GM23338 (cell line): ENCODE results near the gene SNURF. TPM values are rescaled to one million over a fixed set of nuclear protein-coding genes. Genes with fewer than 3 reads are reported as not detected.
"Not testable (repeated sequence)": the region's sequence is repeated elsewhere in the genome, so short reads cannot be mapped to it uniquely, and the experiment has no call there.

Experiments
- ATAC-seq: fragments of 200-7000 bp; cut with Tn5 transposase; 3 replicates; pipeline ENCODE4 v1.9.1; 2020
- DNase-seq: peaks from one replicate; pipeline ENCODE4 v3.0.0-alpha.2; 2015; ENCODE audit warnings: low spot score
- H2AFZ ChIP-seq: fragments of 200-600 bp; sonication (generic); 2 replicates; pipeline ENCODE4 v1.8.0; 2016; ENCODE audit warnings: antibody characterized with exemption, mild to moderate bottlenecking, moderate library complexity
- H3F3A ChIP-seq: fragments of 200-600 bp; sonication (generic); replicated peaks from 2 replicates; pipeline ENCODE4 v1.8.0; 2017; ENCODE audit warnings: antibody characterized with exemption, mixed run types, low read depth
- H3K27ac ChIP-seq: fragments of 200-600 bp; sonication (generic); 2 replicates; pipeline ENCODE4 v1.6.1; 2016; ENCODE audit warnings: low read depth
- H3K27me3 ChIP-seq: fragments of 200-600 bp; sonication (generic); 2 replicates; pipeline ENCODE4 v1.8.0; 2016; ENCODE audit warnings: mild to moderate bottlenecking, mixed run types, moderate library complexity; ENCODE audit not compliant: insufficient read depth
- H3K36me3 ChIP-seq: fragments of 200-600 bp; sonication (generic); 2 replicates; pipeline ENCODE4 v1.8.0; 2016; ENCODE audit warnings: mild to moderate bottlenecking; ENCODE audit not compliant: insufficient read depth
- H3K4me1 ChIP-seq: fragments of 200-600 bp; sonication (generic); 2 replicates; pipeline ENCODE4 v1.8.0; 2016; ENCODE audit warnings: mild to moderate bottlenecking, moderate library complexity; ENCODE audit not compliant: insufficient read depth
- H3K4me2 ChIP-seq: fragments of 200-600 bp; sonication (generic); 2 replicates; pipeline ENCODE4 v1.7.1; 2017; ENCODE audit warnings: mixed run types
- H3K4me3 ChIP-seq: fragments of 200-600 bp; sonication (generic); 2 replicates; pipeline ENCODE4 v1.6.1; 2016; ENCODE audit warnings: mixed run types
- H3K79me2 ChIP-seq: fragments of 200-600 bp; sonication (generic); replicated peaks from 2 replicates; pipeline ENCODE4 v1.8.0; 2017; ENCODE audit warnings: mild to moderate bottlenecking; ENCODE audit not compliant: insufficient read depth
- H3K9me2 ChIP-seq: fragments of 200-600 bp; sonication (generic); 2 replicates; pipeline ENCODE4 v1.8.0; 2017; ENCODE audit not compliant: insufficient read depth
- H4K20me1 ChIP-seq: fragments of 200-600 bp; sonication (generic); replicated peaks from 2 replicates; pipeline ENCODE4 v1.8.0; 2017; ENCODE audit warnings: mild to moderate bottlenecking; ENCODE audit not compliant: insufficient read depth
- H3K27ac Mint-ChIP-seq: 2 replicates; pipeline ENCODE4 v1.8.0; 2020; ENCODE audit warnings: inconsistent platforms, mild to moderate bottlenecking, moderate library complexity, mixed read lengths
- H3K27me3 Mint-ChIP-seq: 3 replicates; pipeline ENCODE4 v1.8.0; 2022; ENCODE audit warnings: low read depth, mild to moderate bottlenecking, moderate library complexity, mixed read lengths, inconsistent platforms; ENCODE audit not compliant: insufficient read depth, poor library complexity
- H3K36me3 Mint-ChIP-seq: 3 replicates; pipeline ENCODE4 v1.8.0; 2021; ENCODE audit warnings: low read depth, mild to moderate bottlenecking, inconsistent platforms, moderate library complexity, mixed read lengths
- H3K4me1 Mint-ChIP-seq: 3 replicates; pipeline ENCODE4 v1.8.0; 2020; ENCODE audit warnings: mild to moderate bottlenecking, inconsistent platforms, mixed read lengths
- H3K4me3 Mint-ChIP-seq: 3 replicates; pipeline ENCODE4 v1.8.0; 2021; ENCODE audit warnings: moderate library complexity, mild to moderate bottlenecking, inconsistent platforms, mixed read lengths
- H3K9me3 Mint-ChIP-seq: 3 replicates; pipeline ENCODE4 v1.8.0; 2020; ENCODE audit warnings: moderate library complexity, mild to moderate bottlenecking, inconsistent platforms, mixed read lengths
- CREB1 ChIP-seq: fragments of 250-450 bp; sonication (Bioruptor Pico); IDR thresholded peaks from 2 replicates; pipeline ENCODE4 v1.5.0; 2020; ENCODE audit warnings: low read depth, mild to moderate bottlenecking, moderate library complexity
- ETS1 ChIP-seq: IDR thresholded peaks from 2 replicates; pipeline ENCODE4 v1.6.1; 2016; ENCODE audit warnings: antibody characterized with exemption
- EZH2 ChIP-seq: fragments of 200-600 bp; sonication (generic); IDR thresholded peaks from one replicate; pipeline ENCODE4 v1.8.0; 2017; ENCODE audit warnings: antibody characterized with exemption, mild to moderate bottlenecking, low read depth; ENCODE audit not compliant: unreplicated experiment
- EZH2phosphoT487 ChIP-seq: fragments of 200-600 bp; sonication (generic); IDR thresholded peaks from one replicate; pipeline ENCODE4 v1.8.1; 2018; ENCODE audit warnings: antibody characterized with exemption; ENCODE audit not compliant: unreplicated experiment
- JUNB ChIP-seq: IDR thresholded peaks from one replicate; pipeline ENCODE4 v1.6.1; 2016; ENCODE audit warnings: antibody characterized with exemption; ENCODE audit not compliant: unreplicated experiment
- POLR2AphosphoS5 ChIP-seq: IDR thresholded peaks from 2 replicates; pipeline ENCODE4 v1.6.1; 2016; ENCODE audit warnings: antibody characterized with exemption, low read depth
- STAT1 ChIP-seq: IDR thresholded peaks from one replicate; pipeline ENCODE4 v1.6.1; 2016; ENCODE audit warnings: antibody characterized with exemption; ENCODE audit not compliant: unreplicated experiment
- ZNF114 ChIP-seq: fragments of 250-450 bp; sonication (Bioruptor Pico); IDR thresholded peaks from 2 replicates; pipeline ENCODE4 v1.5.0; 2020; ENCODE audit warnings: mild to moderate bottlenecking, moderate library complexity
- ZNF462 ChIP-seq: fragments of 250-450 bp; sonication (Bioruptor Pico); IDR thresholded peaks from 2 replicates; pipeline ENCODE4 v1.5.0; 2020; ENCODE audit warnings: mild to moderate bottlenecking, moderate library complexity
- polyA plus RNA-seq: library from polyadenylated mRNA; unstranded; fragments of >200 nt; fragmentation: Nextera tagmentation; extraction: Ambion mirVana; gene quantifications from 2 replicates; pipeline ENCODE4 v1.2.1, GENCODE V29; 2016
- total RNA-seq: library from RNA; depleted of rRNA; stranded (reverse); fragments of >200 nt; shearing (Covaris generic); gene quantifications from 2 replicates; pipeline ENCODE4 v1.2.3, GENCODE V29; 2014

SNURF gene
- total and polyA plus RNA-seq, 2 experiments from 2014 or later, result 19.1 to 63.6 TPM

GRCh38 chr15:24919446-24919845 lies 35.3 kb upstream of the SNURF start (continued):
- TF ChIP-seq ZNF462, result no peak
- no peak for TF ChIP-seq CREB1 (CRISPR knock-in tag)
- no peak for TF ChIP-seq STAT1
- no peak for TF ChIP-seq ETS1
- no peak for TF ChIP-seq EZH2phosphoT487
- TF ChIP-seq ZNF114, result no peak
- no peak for TF ChIP-seq POLR2AphosphoS5
- TF ChIP-seq JUNB, result no peak
- TF ChIP-seq EZH2, result no peak

- Mint-ChIP-seq H3K27me3 (peaks cover 12% of the 10 kb centered on the region), H3K9me3 (peaks cover 24% of the 10 kb centered on the region), H3K4me1 (peaks cover 33% of the 10 kb centered on the region)
- H3K36me3 ChIP-seq, H3K79me2 ChIP-seq, ATAC-seq, H3K4me3 Mint-ChIP-seq, H3K36me3 Mint-ChIP-seq, H3K9me2 ChIP-seq, H2AFZ ChIP-seq, DNase-seq, H4K20me1 ChIP-seq, H3K4me3 ChIP-seq, H3K4me2 ChIP-seq, H3K27ac ChIP-seq, H3F3A ChIP-seq, H3K27me3 ChIP-seq, H3K27ac Mint-ChIP-seq: not testable (repeated sequence)
- H3K4me1 ChIP-seq, result peaks cover 17% of the 10 kb centered on the region
These were observed 32.0 kb upstream of the SNURF start for GRCh38 chr15:24922781-24923180.
